H1 (cell line): ENCODE results near the gene SAMD4A. TPM values are rescaled to one million over a fixed set of nuclear protein-coding genes. Genes with fewer than 3 reads are reported as not detected.

ENCODE experiments used
- CTCF ChIA-PET: fragments of 300-600 bp; sonication (Branson Sonifier 250); formaldehyde crosslinking; loops from one replicate; lab custom pipeline; 2021; ENCODE audit not compliant: partially characterized antibody; lab: Charles Lee
- POLR2A ChIA-PET: fragments of 300-600 bp; sonication (Branson Sonifier 250); formaldehyde crosslinking; loops from one replicate; lab custom pipeline; 2021; ENCODE audit warnings: inconsistent platforms; ENCODE audit not compliant: partially characterized antibody; lab: Charles Lee
- DNase-seq, 2 experiments: peaks; one replicate each; pipeline versions ENCODE4 v3.0.0 to v3.0.0-alpha.2; 2010 to 2022; ENCODE audit warnings: low spot score in 2 of 2, low read depth in 1 of 2, mixed read lengths in 1 of 2
- FAIRE-seq: peaks from 2 replicates; lab custom pipeline; 2011; peaks lifted over from hg19 to GRCh38; lab: Jason Lieb, UNC
- H2AFZ ChIP-seq: 2 replicates; pipeline ENCODE4 v1.8.1; 2012; ENCODE audit warnings: low read length, inconsistent platforms
- H2AK5ac ChIP-seq: 2 replicates; pipeline ENCODE4 v1.6.1; 2013; ENCODE audit warnings: low read depth, low read length
- H2BK120ac ChIP-seq: replicated peaks from 2 replicates; pipeline ENCODE3; 2013; ENCODE audit warnings: low read depth, low read length, inconsistent platforms
- H2BK12ac ChIP-seq: 2 replicates; pipeline ENCODE4 v1.6.1; 2013; ENCODE audit warnings: low read depth, low read length
- H2BK15ac ChIP-seq: 2 replicates; pipeline ENCODE4 v1.6.1; 2013; ENCODE audit warnings: low read length
- H2BK20ac ChIP-seq: 2 replicates; pipeline ENCODE4 v1.6.1; 2013; ENCODE audit warnings: low read length
- H2BK5ac ChIP-seq: 2 replicates; pipeline ENCODE4 v1.6.1; 2013; ENCODE audit warnings: low read depth, low read length
- H3K14ac ChIP-seq: 2 replicates; pipeline ENCODE4 v1.6.1; 2013; ENCODE audit warnings: inconsistent platforms; ENCODE audit not compliant: insufficient read length
- H3K18ac ChIP-seq: 2 replicates; pipeline ENCODE4 v1.6.1; 2013; ENCODE audit warnings: low read length; ENCODE audit errors: extremely low read depth
- H3K23ac ChIP-seq: 2 replicates; pipeline ENCODE4 v1.6.1; 2013; ENCODE audit warnings: inconsistent platforms; ENCODE audit not compliant: insufficient read length
- H3K23me2 ChIP-seq: 2 replicates; pipeline ENCODE4 v1.6.1; 2013; ENCODE audit warnings: low read depth, low read length
- H3K27ac ChIP-seq: 2 replicates; pipeline ENCODE4 v1.6.1; 2011; ENCODE audit warnings: low read depth, low read length, inconsistent platforms
- H3K27me3 ChIP-seq, 4 experiments: replicated peaks in 1 of 4; 1 replicate in 1 of 4; 2 replicates in 3 of 4; pipeline versions ENCODE4 v1.6.1 to v1.8.1; 2011 to 2013; ENCODE audit warnings: low read length in 3 of 4, mild to moderate bottlenecking in 3 of 4, inconsistent platforms in 2 of 4, mixed read lengths in 2 of 4, moderate library complexity in 1 of 4; ENCODE audit not compliant: control insufficient read depth in 3 of 4, insufficient read depth in 3 of 4; ENCODE audit errors: extremely low read depth in 1 of 4
- H3K36me3 ChIP-seq, 4 experiments: 2 replicates each; pipeline versions ENCODE4 v1.6.1 to v1.8.1; 2011 to 2013; ENCODE audit warnings: mild to moderate bottlenecking in 4 of 4, low read length in 3 of 4, moderate library complexity in 2 of 4, control low read depth in 1 of 4, inconsistent platforms in 1 of 4; ENCODE audit not compliant: insufficient read depth in 4 of 4, control insufficient read depth in 2 of 4
- H3K4ac ChIP-seq: replicated peaks from 2 replicates; pipeline ENCODE3; 2013; ENCODE audit warnings: low read length, low read depth, mixed read lengths, inconsistent platforms; ENCODE audit not compliant: insufficient read length
- H3K4me1 ChIP-seq, 4 experiments: replicated peaks in 1 of 4; 1 replicate in 1 of 4; 2 replicates in 3 of 4; pipeline versions ENCODE4 v1.6.1 to v1.8.1; 2011 to 2013; ENCODE audit warnings: low read length in 3 of 4, inconsistent platforms in 2 of 4, mixed read lengths in 1 of 4; ENCODE audit not compliant: insufficient read depth in 4 of 4, control insufficient read depth in 3 of 4
- H3K4me2 ChIP-seq, 2 experiments: 2 replicates each; pipeline versions ENCODE4 v1.6.1 to v1.8.1; 2011 to 2013; ENCODE audit warnings: low read depth in 2 of 2, low read length in 2 of 2, control low read depth in 1 of 2, inconsistent platforms in 1 of 2, mild to moderate bottlenecking in 1 of 2; ENCODE audit not compliant: insufficient read depth in 1 of 2
- H3K4me3 ChIP-seq, 4 experiments: fragments of 200-600, 300-600 bp in 1 of 4; sonication (generic), shearing (Covaris generic), sonication (Bioruptor Twin) in 1 of 4; 2 replicates each; pipeline versions ENCODE4 v1.5.1 to v1.8.1; 2011 to 2016; ENCODE audit warnings: low read length in 4 of 4, low read depth in 3 of 4, control low read depth in 2 of 4, inconsistent platforms in 2 of 4, mild to moderate bottlenecking in 2 of 4, mixed read lengths in 1 of 4, moderate library complexity in 1 of 4; ENCODE audit not compliant: insufficient read depth in 2 of 4; ENCODE audit errors: extremely low read depth in 1 of 4
- H3K56ac ChIP-seq: replicated peaks from 2 replicates; pipeline ENCODE3; 2013; ENCODE audit warnings: low read depth, mild to moderate bottlenecking, mixed read lengths, low read length, inconsistent platforms; ENCODE audit not compliant: insufficient read length
- H3K79me1 ChIP-seq: 2 replicates; pipeline ENCODE4 v1.6.1; 2013; ENCODE audit warnings: low read depth, low read length, control low read depth
- H3K79me2 ChIP-seq, 2 experiments: 2 replicates each; pipeline versions ENCODE4 v1.6.1 to v1.8.1; 2012 to 2013; ENCODE audit warnings: low read length in 2 of 2, mild to moderate bottlenecking in 2 of 2, inconsistent platforms in 1 of 2; ENCODE audit not compliant: insufficient read depth in 2 of 2, control insufficient read depth in 1 of 2
- H3K9ac ChIP-seq, 4 experiments: replicated peaks in 1 of 4; 1 replicate in 1 of 4; 2 replicates in 3 of 4; pipeline versions ENCODE4 v1.6.1 to v1.8.1; 2011 to 2013; ENCODE audit warnings: low read depth in 3 of 4, low read length in 3 of 4, control low read depth in 2 of 4, mild to moderate bottlenecking in 2 of 4, moderate library complexity in 2 of 4, inconsistent platforms in 1 of 4; ENCODE audit errors: extremely low read depth in 1 of 4
- H3K9me3 ChIP-seq, 2 experiments: 2 replicates each; pipeline versions ENCODE4 v1.6.1 to v1.8.1; 2012 to 2013; ENCODE audit warnings: mild to moderate bottlenecking in 2 of 2, moderate library complexity in 2 of 2, control low read depth in 1 of 2, inconsistent platforms in 1 of 2, low read depth in 1 of 2, low read length in 1 of 2, mixed read lengths in 1 of 2; ENCODE audit not compliant: insufficient read depth in 2 of 2
- H4K20me1 ChIP-seq, 2 experiments: replicated peaks in 1 of 2; 2 replicates each; pipeline versions ENCODE3 to v1.8.1; 2011 to 2013; ENCODE audit warnings: inconsistent platforms in 2 of 2, low read length in 2 of 2, mild to moderate bottlenecking in 1 of 2; ENCODE audit not compliant: insufficient read depth in 2 of 2, control insufficient read depth in 1 of 2
- H4K5ac ChIP-seq: 2 replicates; pipeline ENCODE4 v1.6.1; 2013; ENCODE audit warnings: low read length, low read depth, mixed read lengths, inconsistent platforms; ENCODE audit not compliant: insufficient read length
- H4K8ac ChIP-seq: 2 replicates; pipeline ENCODE4 v1.8.0; 2013; ENCODE audit warnings: mild to moderate bottlenecking, moderate library complexity, low read length, inconsistent platforms; ENCODE audit not compliant: insufficient read depth; ENCODE audit errors: extremely low read depth
- H4K91ac ChIP-seq: replicated peaks from 2 replicates; pipeline ENCODE3; 2013; ENCODE audit warnings: low read length, mixed read lengths, inconsistent platforms; ENCODE audit not compliant: insufficient read length
- ASH2L ChIP-seq: fragments of 200-600, 300-600 bp; sonication (generic); IDR thresholded peaks from one replicate; pipeline ENCODE4 v1.7.1; 2017; ENCODE audit warnings: low read length
- EGR1 ChIP-seq: IDR thresholded peaks from 2 replicates; pipeline ENCODE4 v1.6.1; 2011; ENCODE audit warnings: low read depth, low read length, borderline replicate concordance
- GABPA ChIP-seq: IDR thresholded peaks from 2 replicates; pipeline ENCODE4 v1.6.1; 2011; ENCODE audit warnings: mild to moderate bottlenecking, low read length, moderate library complexity, borderline replicate concordance; ENCODE audit not compliant: insufficient read depth
- KDM5A ChIP-seq: fragments of 200-600 bp; IDR thresholded peaks from 2 replicates; pipeline ENCODE4 v1.7.1; 2012; ENCODE audit warnings: mild to moderate bottlenecking, low read length, inconsistent platforms, mixed read lengths
- POU5F1 ChIP-seq: IDR thresholded peaks from 2 replicates; pipeline ENCODE4 v1.6.1; 2011; ENCODE audit warnings: low read depth, mild to moderate bottlenecking, low read length, moderate library complexity
- SP2 ChIP-seq: IDR thresholded peaks from 2 replicates; pipeline ENCODE4 v1.6.1; 2012; ENCODE audit warnings: mild to moderate bottlenecking, low read length, inconsistent platforms
- ZNF274 ChIP-seq: IDR thresholded peaks from 2 replicates; pipeline ENCODE4 v1.7.0; 2012; ENCODE audit warnings: low read length, borderline replicate concordance; ENCODE audit errors: extremely low read depth
- WGBS, 2 experiments: shearing (Covaris generic) in 1 of 2; methylation state at CpG; one replicate each; pipeline versions ENCODE4 v1.1.6 to v1.1.7; 2013 to 2015; ENCODE audit warnings: low lambda C conversion rate in 2 of 2, mixed read lengths in 2 of 2, inconsistent platforms in 1 of 2, low coverage in 1 of 2, missing lambda C conversion rate in 1 of 2; ENCODE audit not compliant: insufficient replicate concordance in 2 of 2, insufficient coverage in 1 of 2, insufficient read length in 1 of 2; ENCODE audit errors: extremely low coverage in 1 of 2, missing lambda C conversion rate in 1 of 2; 5-methylcytosine and 5-hydroxymethylcytosine counted together
- polyA plus RNA-seq, 7 experiments: library from polyadenylated mRNA; depleted of rRNA in 3 of 7; stranded (reverse) in 5 of 7; unstranded in 2 of 7; fragments of >200 nt in 5 of 7; fragments of 200-250 nt in 2 of 7; gene quantifications; 1 replicate in 5 of 7; 2 replicates in 1 of 7; 4 replicates in 1 of 7; pipeline versions ENCODE4 v1.2.1 to v1.2.3, GENCODE V29; 2011 to 2013; ENCODE audit warnings: missing spikeins in 2 of 7, mixed read lengths in 2 of 7
- total RNA-seq: library from RNA; stranded (reverse); fragmentation: NEBNext Ultra II Directional; extraction: Animal tissue kit (Norgen Biotek cat#: 25700); gene quantifications from 2 replicates; pipeline ENCODE4 v1.2.1, GENCODE V29; 2021
- TF ChIP-seq, protein P1 (sequence below): IDR thresholded peaks from 2 replicates; pipeline ENCODE4 v1.6.1; 2012; ENCODE audit warnings: low read length, inconsistent platforms

Gene SAMD4A
- total and polyA plus RNA-seq, 2 of the 8 experiments (the other 6 are each of a cell fraction or from before 2014, with no cell fraction given) = 2.4 to 12.3 TPM

DNA sequence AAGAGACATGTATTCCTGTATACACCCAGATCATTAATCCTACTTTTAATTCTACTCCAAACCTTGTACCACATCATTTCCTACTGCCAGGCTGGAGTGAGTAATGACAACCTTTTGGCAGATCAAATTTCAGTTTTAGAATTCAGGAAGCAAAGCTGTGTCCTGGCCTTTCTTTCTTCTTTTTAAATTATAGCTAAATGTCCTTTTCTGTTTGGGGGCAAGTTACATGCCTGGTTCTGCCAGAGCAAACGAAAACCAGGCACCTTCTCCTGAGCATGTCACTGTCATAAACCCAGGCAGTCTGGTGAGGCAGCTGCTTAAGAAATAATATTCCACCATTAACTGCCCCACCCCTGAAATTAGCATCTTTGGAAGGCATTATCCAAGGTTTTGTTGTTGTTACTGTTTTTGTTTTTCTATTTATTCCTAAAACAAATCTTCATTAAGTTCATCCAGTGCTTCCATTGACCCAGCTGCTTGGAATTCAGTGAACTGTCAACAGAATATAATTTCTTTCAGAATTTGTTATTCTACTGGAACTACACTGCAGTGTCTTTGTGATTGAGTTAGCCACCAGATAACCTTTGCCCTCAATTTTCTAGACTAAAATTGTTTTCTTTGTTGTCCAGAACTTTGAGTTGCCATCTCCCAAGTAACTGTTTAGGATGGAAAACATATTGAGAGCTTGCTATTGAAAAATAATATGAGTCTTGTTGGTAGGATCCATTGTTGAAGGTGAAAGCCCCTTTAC is 33.2 kb downstream of the SAMD4A start:
- Histone ChIP-seq H3K9me3 (no peaks in the 10 kb centered on the region), H3K23ac (no peak overlapping the region), H3K79me1 (peaks cover 2% of the 10 kb centered on the region; the same call in 1 of the 2 replicates), H4K91ac (no peak overlapping the region), H3K4me2 (no peak overlapping the region), H3K4ac (no peak overlapping the region), H2BK15ac (no peak overlapping the region), H3K4me1 (peaks cover 0 to 3% (median 0%) of the 10 kb centered on the region in 4 experiments; a peak in 1 of 7 replicates), H2BK5ac (no peak overlapping the region), H3K27ac (no peak overlapping the region), H3K36me3 (no peaks in the 10 kb centered on the region), H3K27me3 (no peaks in the 10 kb centered on the region), H3K56ac (no peak overlapping the region), H3K18ac (no peak overlapping the region), H3K4me3 (no peak overlapping the region), H2AK5ac (no peak overlapping the region), H4K8ac (no peak overlapping the region), H2BK120ac (no peak overlapping the region), H2BK20ac (no peak overlapping the region), H3K79me2 (peaks cover 0 to 6% of the 10 kb centered on the region in 2 experiments; a peak in 1 of 4 replicates), H3K9ac (no peak overlapping the region), H3K14ac (no peak overlapping the region), H2AFZ (no peak overlapping the region), H2BK12ac (no peak overlapping the region), H4K20me1 (no peaks in the 10 kb centered on the region), H4K5ac (no peak overlapping the region)
- FAIRE-seq (no peak), DNase-seq (no peak)
- CTCF ChIA-PET = interaction anchor here (0.7 to 1.4 kb wide), 5 partner anchors 16 to 173 kb away, joined by 3 read pairs; no protein-coding TSS in a partner anchor
- POLR2A ChIA-PET = interaction anchor here (0.6 to 1.5 kb wide), 4 partner anchors 8 to 126 kb away, joined by 3 to 4 read pairs (median 3); no protein-coding TSS in a partner anchor
- WGBS, 2 experiments = 82% methylated on average over 1 of the region's 1 CpG; no CpG with 5 or more reads in 1 of the 2 experiments
- TF ChIP-seq ZNF274 (no peak), SP2 (no peak), EGR1 (no peak), ASH2L (no peak), KDM5A (no peak), GABPA (no peak), POU5F1 (no peak)
- TF ChIP-seq, protein P1, sequence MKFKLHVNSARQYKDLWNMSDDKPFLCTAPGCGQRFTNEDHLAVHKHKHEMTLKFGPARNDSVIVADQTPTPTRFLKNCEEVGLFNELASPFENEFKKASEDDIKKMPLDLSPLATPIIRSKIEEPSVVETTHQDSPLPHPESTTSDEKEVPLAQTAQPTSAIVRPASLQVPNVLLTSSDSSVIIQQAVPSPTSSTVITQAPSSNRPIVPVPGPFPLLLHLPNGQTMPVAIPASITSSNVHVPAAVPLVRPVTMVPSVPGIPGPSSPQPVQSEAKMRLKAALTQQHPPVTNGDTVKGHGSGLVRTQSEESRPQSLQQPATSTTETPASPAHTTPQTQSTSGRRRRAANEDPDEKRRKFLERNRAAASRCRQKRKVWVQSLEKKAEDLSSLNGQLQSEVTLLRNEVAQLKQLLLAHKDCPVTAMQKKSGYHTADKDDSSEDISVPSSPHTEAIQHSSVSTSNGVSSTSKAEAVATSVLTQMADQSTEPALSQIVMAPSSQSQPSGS = no peak
- TF ChIP-seq, all 59 proteins: peak for 0
- no peaks in the 10 kb centered on the region for H3K23me2 ChIP-seq
